ENCODE measurements around the gene RLN3.
A peak's percentile ranks its signal among the peaks of the same experiment; 100 is the strongest.

Gene RLN3

DNA sequence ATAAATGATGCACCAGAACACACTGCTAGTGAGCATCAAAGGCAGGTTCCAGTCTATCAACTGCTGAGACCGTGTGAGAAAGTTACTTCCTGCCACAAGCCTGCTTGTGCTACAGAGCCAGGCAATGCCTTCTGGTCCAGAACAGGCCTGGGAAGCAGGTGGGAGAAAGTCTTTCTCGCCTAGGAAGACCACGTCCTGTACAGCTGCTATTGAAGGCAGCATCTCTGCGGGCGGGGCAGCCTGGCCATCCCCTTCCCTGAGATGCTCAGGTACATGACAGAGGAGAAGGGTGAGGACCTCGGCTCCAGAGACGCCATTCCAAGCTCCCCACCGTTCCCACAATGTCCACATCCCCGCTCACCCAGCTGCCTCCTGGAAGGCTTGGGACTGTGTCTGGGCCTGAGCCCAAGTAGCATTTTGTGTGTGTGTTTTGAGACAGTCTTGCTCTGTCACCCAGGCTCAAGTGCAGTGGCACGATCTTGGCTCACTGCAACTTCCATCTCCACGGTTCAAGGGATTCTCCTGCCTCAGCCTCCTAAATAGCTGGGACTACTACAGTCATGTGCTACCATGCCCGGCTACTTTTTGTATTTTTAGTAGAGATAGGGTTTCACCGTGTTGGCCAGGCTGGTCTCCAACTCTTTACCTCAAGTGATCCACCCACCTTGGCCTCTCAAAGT, 25.2 kb upstream of the RLN3 start:
- Histone ChIP-seq H3K27ac (ENCODE audit: low read depth, low read length) (peak overlapping the region; percentile 77), H3K9ac (ENCODE audit: low read length in 5 of 5) (peak overlapping the region in 2 of 5 donors; percentile 55 to 66)

GRCh38 chr19:14003251-14004055, 24.5 kb upstream of the RLN3 start:
- H3K4me1 ChIP-seq (ENCODE audit: control insufficient read depth in 5 of 5, insufficient read depth in 5 of 5, low read length in 5 of 5), result peaks cover 8 to 35% (median 33%) of the 10 kb centered on the region in 5 donors
- H3K9ac ChIP-seq (ENCODE audit: low read length in 5 of 5), result peak overlapping the region; percentile 4 to 69 (median 55)
- H3K36me3 ChIP-seq (ENCODE audit: control insufficient read depth in 5 of 5, insufficient read depth in 5 of 5, low read length in 5 of 5), result peaks cover 0 to 5% (median 0%) of the 10 kb centered on the region in 5 donors
- peaks cover 0 to 9% (median 8%) of the 10 kb centered on the region in 5 donors for H3K9me3 ChIP-seq (ENCODE audit: control insufficient read depth in 5 of 5, low read length in 5 of 5)
- H3K4me3 ChIP-seq (ENCODE audit: low read depth in 1 of 5, low read length in 5 of 5), result peak overlapping the region in 1 of 5 donors; percentile 3
- H3K27ac ChIP-seq (ENCODE audit: low read depth, low read length), result peak overlapping the region; percentile 77
- H3K27me3 ChIP-seq (ENCODE audit: control insufficient read depth in 5 of 5, insufficient read depth in 4 of 5, low read length in 5 of 5), result no peaks in the 10 kb centered on the region

More for the DNA sequence above, 25.2 kb upstream of the RLN3 start:
- peaks cover 0 to 8% (median 0%) of the 10 kb centered on the region in 5 donors for H3K36me3 ChIP-seq (ENCODE audit: control insufficient read depth in 5 of 5, insufficient read depth in 5 of 5, low read length in 5 of 5)
- peaks cover 8 to 35% (median 33%) of the 10 kb centered on the region in 5 donors for H3K4me1 ChIP-seq (ENCODE audit: control insufficient read depth in 5 of 5, insufficient read depth in 5 of 5, low read length in 5 of 5)
- peak overlapping the region in 1 of 5 donors; percentile 3 for H3K4me3 ChIP-seq (ENCODE audit: low read depth in 1 of 5, low read length in 5 of 5)
- no peaks in the 10 kb centered on the region for H3K27me3 ChIP-seq (ENCODE audit: control insufficient read depth in 5 of 5, insufficient read depth in 4 of 5, low read length in 5 of 5)
- H3K9me3 ChIP-seq (ENCODE audit: control insufficient read depth in 5 of 5, low read length in 5 of 5), result peaks cover 0 to 9% (median 8%) of the 10 kb centered on the region in 5 donors

GRCh38 chr19:14004619-14005348, 23.2 kb upstream of the RLN3 start:
- peak overlapping the region in 4 of 5 donors; percentile 45 to 66 (median 55) for H3K4me3 ChIP-seq (ENCODE audit: low read depth in 1 of 5, low read length in 5 of 5)
- H3K27ac ChIP-seq (ENCODE audit: low read depth, low read length), result peak overlapping the region; percentile 93
- H3K36me3 ChIP-seq (ENCODE audit: control insufficient read depth in 5 of 5, insufficient read depth in 5 of 5, low read length in 5 of 5), result no peaks in the 10 kb centered on the region
- H3K9ac ChIP-seq (ENCODE audit: low read length in 5 of 5), result peak overlapping the region; percentile 8 to 64 (median 52)
- H3K4me1 ChIP-seq (ENCODE audit: control insufficient read depth in 5 of 5, insufficient read depth in 5 of 5, low read length in 5 of 5), result peaks cover 8 to 35% (median 33%) of the 10 kb centered on the region in 5 donors
- H3K27me3 ChIP-seq (ENCODE audit: control insufficient read depth in 5 of 5, insufficient read depth in 4 of 5, low read length in 5 of 5), result no peaks in the 10 kb centered on the region
- no peaks in the 10 kb centered on the region for H3K9me3 ChIP-seq (ENCODE audit: control insufficient read depth in 5 of 5, low read length in 5 of 5)

- H3K9me3 ChIP-seq (ENCODE audit: control insufficient read depth in 5 of 5, low read length in 5 of 5), result no peaks in the 10 kb centered on the region
- peak overlapping the region; percentile 15 to 88 (median 82) for H3K4me3 ChIP-seq (ENCODE audit: low read depth in 1 of 5, low read length in 5 of 5)
- no peaks in the 10 kb centered on the region for H3K36me3 ChIP-seq (ENCODE audit: control insufficient read depth in 5 of 5, insufficient read depth in 5 of 5, low read length in 5 of 5)
- peak overlapping the region; percentile 93 for H3K27ac ChIP-seq (ENCODE audit: low read depth, low read length)
- peaks cover 8 to 35% (median 33%) of the 10 kb centered on the region in 5 donors for H3K4me1 ChIP-seq (ENCODE audit: control insufficient read depth in 5 of 5, insufficient read depth in 5 of 5, low read length in 5 of 5)
- H3K27me3 ChIP-seq (ENCODE audit: control insufficient read depth in 5 of 5, insufficient read depth in 4 of 5, low read length in 5 of 5), result no peaks in the 10 kb centered on the region
- H3K9ac ChIP-seq (ENCODE audit: low read length in 5 of 5), result peak overlapping the region; percentile 8 to 70 (median 56)
These were observed 22.4 kb upstream of the RLN3 start for GRCh38 chr19:14005349-14006084.

GRCh38 chr19:14006085-14006765, 21.7 kb upstream of the RLN3 start, which contains the start of gene RFX1:
TSS of gene RFX1 (minus strand) at chr19:14006320. CDS start at chr19:13993843, 12,477 bp downstream.
- peak within 1 kb of the TSS; percentile 78 to 89 (median 86) for H3K4me3 ChIP-seq (ENCODE audit: low read depth in 1 of 5, low read length in 5 of 5)
- peak within 1 kb of the TSS; percentile 98 for H3K27ac ChIP-seq (ENCODE audit: low read depth, low read length)
- no peaks in the 10 kb centered on the region for H3K27me3 ChIP-seq (ENCODE audit: control insufficient read depth in 5 of 5, insufficient read depth in 4 of 5, low read length in 5 of 5)
- peaks cover 8 to 35% (median 33%) of the 10 kb centered on the region in 5 donors for H3K4me1 ChIP-seq (ENCODE audit: control insufficient read depth in 5 of 5, insufficient read depth in 5 of 5, low read length in 5 of 5)
- H3K36me3 ChIP-seq (ENCODE audit: control insufficient read depth in 5 of 5, insufficient read depth in 5 of 5, low read length in 5 of 5), result no peaks in the 10 kb centered on the region
- peak within 1 kb of the TSS; percentile 77 to 97 (median 92) for H3K9ac ChIP-seq (ENCODE audit: low read length in 5 of 5)
- no peaks in the 10 kb centered on the region for H3K9me3 ChIP-seq (ENCODE audit: control insufficient read depth in 5 of 5, low read length in 5 of 5)

- H3K36me3 ChIP-seq (ENCODE audit: control insufficient read depth in 5 of 5, insufficient read depth in 5 of 5, low read length in 5 of 5), result no peaks in the 10 kb centered on the region
- H3K9me3 ChIP-seq (ENCODE audit: control insufficient read depth in 5 of 5, low read length in 5 of 5), result no peaks in the 10 kb centered on the region
- no peaks in the 10 kb centered on the region for H3K27me3 ChIP-seq (ENCODE audit: control insufficient read depth in 5 of 5, insufficient read depth in 4 of 5, low read length in 5 of 5)
- H3K9ac ChIP-seq (ENCODE audit: low read length in 5 of 5), result peak overlapping the region; percentile 77 to 97 (median 92)
- H3K27ac ChIP-seq (ENCODE audit: low read depth, low read length), result peak overlapping the region; percentile 98
- H3K4me1 ChIP-seq (ENCODE audit: control insufficient read depth in 5 of 5, insufficient read depth in 5 of 5, low read length in 5 of 5), result peaks cover 8 to 35% (median 33%) of the 10 kb centered on the region in 5 donors
- H3K4me3 ChIP-seq (ENCODE audit: low read depth in 1 of 5, low read length in 5 of 5), result peak overlapping the region; percentile 78 to 89 (median 86)
These were observed 21.0 kb upstream of the RLN3 start for GRCh38 chr19:14006766-14007562.

DNA sequence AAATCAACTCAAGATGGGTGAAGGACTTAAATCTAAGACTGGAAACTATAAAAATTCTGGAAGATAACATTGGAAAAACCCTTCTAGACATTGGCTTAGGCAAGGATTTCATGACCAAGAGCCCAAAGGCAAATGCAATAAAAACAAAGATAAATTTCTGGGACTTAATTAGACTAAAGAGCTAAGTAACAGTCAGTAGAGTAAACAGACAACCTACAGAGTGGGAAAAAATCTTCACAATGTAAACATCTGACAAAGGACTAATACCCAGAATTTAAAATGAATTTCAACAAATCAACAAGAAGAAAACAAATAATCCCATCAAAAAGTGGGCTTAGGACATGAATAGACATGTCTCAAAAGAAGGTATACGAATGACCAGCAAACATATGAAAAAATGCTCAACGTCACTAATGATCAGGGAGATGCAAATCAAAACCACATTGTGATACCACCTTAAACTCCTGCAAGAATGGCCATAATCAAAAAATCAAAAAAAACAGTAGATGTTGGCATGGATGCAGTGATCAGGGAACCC, 15.5 kb upstream of the RLN3 start:
- Histone ChIP-seq H3K27me3 (ENCODE audit: control insufficient read depth in 5 of 5, insufficient read depth in 4 of 5, low read length in 5 of 5) (no peaks in the 10 kb centered on the region), H3K4me3 (ENCODE audit: low read depth in 1 of 5, low read length in 5 of 5) (no peak overlapping the region), H3K9ac (ENCODE audit: low read length in 5 of 5) (no peak overlapping the region), H3K27ac (ENCODE audit: low read depth, low read length) (no peak overlapping the region), H3K9me3 (ENCODE audit: control insufficient read depth in 5 of 5, low read length in 5 of 5) (no peaks in the 10 kb centered on the region), H3K36me3 (ENCODE audit: control insufficient read depth in 5 of 5, insufficient read depth in 5 of 5, low read length in 5 of 5) (no peaks in the 10 kb centered on the region), H3K4me1 (ENCODE audit: control insufficient read depth in 5 of 5, insufficient read depth in 5 of 5, low read length in 5 of 5) (no peaks in the 10 kb centered on the region)

- H3K36me3 ChIP-seq (ENCODE audit: control insufficient read depth in 5 of 5, insufficient read depth in 5 of 5, low read length in 5 of 5), result no peaks in the 10 kb centered on the region
These were observed 12.4 kb upstream of the RLN3 start for GRCh38 chr19:14015524-14016035.

More at GRCh38 chr19:14015524-14016035, 12.4 kb upstream of the RLN3 start:
- no peak overlapping the region for H3K27ac ChIP-seq (ENCODE audit: low read depth, low read length)
- H3K4me3 ChIP-seq (ENCODE audit: low read depth in 1 of 5, low read length in 5 of 5), result no peak overlapping the region
- no peaks in the 10 kb centered on the region for H3K9me3 ChIP-seq (ENCODE audit: control insufficient read depth in 5 of 5, low read length in 5 of 5)
- no peaks in the 10 kb centered on the region for H3K27me3 ChIP-seq (ENCODE audit: control insufficient read depth in 5 of 5, insufficient read depth in 4 of 5, low read length in 5 of 5)
- H3K4me1 ChIP-seq (ENCODE audit: control insufficient read depth in 5 of 5, insufficient read depth in 5 of 5, low read length in 5 of 5), result peaks cover 0 to 4% (median 0%) of the 10 kb centered on the region in 5 donors
- no peak overlapping the region for H3K9ac ChIP-seq (ENCODE audit: low read length in 5 of 5)

Data from subcutaneous abdominal adipose tissue (tissue), 5 donors.